ENCODE results near the gene CA6.
"Not testable (repeated sequence)": the region's sequence is repeated elsewhere in the genome, so short reads cannot be mapped to it uniquely, and the experiment has no call there.

Gene CA6

DNA sequence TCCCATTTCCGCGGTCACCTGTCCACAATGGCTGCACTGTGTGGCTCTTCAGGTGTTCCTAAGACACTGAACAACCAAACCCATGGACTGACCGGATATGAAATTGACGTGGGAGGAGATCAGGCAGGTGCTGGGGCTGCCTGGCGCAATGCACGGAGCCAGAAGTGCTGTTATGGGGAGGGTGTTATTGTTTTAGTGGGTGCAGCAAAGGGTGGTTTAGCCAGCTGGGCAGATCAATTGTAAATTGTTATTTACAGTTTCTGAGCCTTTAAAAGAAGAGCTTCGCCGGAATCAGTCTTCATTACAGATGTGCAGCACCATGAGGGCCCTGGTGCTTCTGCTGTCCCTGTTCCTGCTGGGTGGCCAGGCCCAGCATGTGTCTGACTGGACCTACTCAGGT is at the start of gene CA6:
Gene CA6, plus strand, starts transcription at position 301 of the 400 bp plus-strand sequence. Its CDS starts 19 bp downstream, at position 320.
- H3K4me3 Mint-ChIP-seq, result no peak within 1 kb of the TSS
- H3K4me1 Mint-ChIP-seq, result peaks cover 35% of the 10 kb centered on the region
- H3K27me3 Mint-ChIP-seq (ENCODE audit: low read depth, poor library complexity), result peaks cover 3% of the 10 kb centered on the region
- DNase-seq, result no peak
- TF ChIP-seq CTCF (IDR thresholded peaks at IDR 0.05), result no peak
- H3K36me3 Mint-ChIP-seq (ENCODE audit: low read depth), result no peaks in the 10 kb centered on the region
- no peaks in the 10 kb centered on the region for H3K9me3 Mint-ChIP-seq
- no peak within 1 kb of the TSS for H3K27ac Mint-ChIP-seq

- not testable (repeated sequence) for H3K27ac Mint-ChIP-seq; H3K27me3 Mint-ChIP-seq (ENCODE audit: low read depth, poor library complexity); H3K36me3 Mint-ChIP-seq (ENCODE audit: low read depth); DNase-seq; H3K4me3 Mint-ChIP-seq
- Mint-ChIP-seq H3K4me1 (peaks cover 15% of the 10 kb centered on the region), H3K9me3 (peaks cover 11% of the 10 kb centered on the region)
Measured at GRCh38 chr1:8896775-8897174, 48.9 kb upstream of the CA6 start.

DNA sequence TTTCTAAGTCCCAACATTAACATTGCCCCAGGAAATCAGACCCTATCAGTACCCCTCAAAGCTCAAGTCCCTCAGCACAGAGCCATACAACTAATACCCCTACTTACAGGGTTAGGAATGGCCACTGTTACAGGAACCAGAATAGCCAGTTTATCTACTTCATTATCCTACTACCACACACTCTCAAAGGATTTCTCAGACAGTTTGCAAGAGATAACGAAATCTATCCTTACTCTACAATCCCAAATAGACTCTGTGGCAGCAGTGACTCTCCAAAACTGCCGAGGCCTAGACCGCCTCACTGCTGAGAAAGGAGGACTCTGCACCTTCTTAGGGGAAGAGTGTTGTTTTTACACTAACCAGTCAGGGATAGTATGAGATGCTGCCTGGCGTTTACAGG is 48.2 kb upstream of the CA6 start:
- Mint-ChIP-seq H3K4me1 (peaks cover 11% of the 10 kb centered on the region), H3K9me3 (peaks cover 11% of the 10 kb centered on the region)
- not testable (repeated sequence) for H3K27me3 Mint-ChIP-seq (ENCODE audit: low read depth, poor library complexity); H3K4me3 Mint-ChIP-seq; DNase-seq; H3K27ac Mint-ChIP-seq; H3K36me3 Mint-ChIP-seq (ENCODE audit: low read depth)

- peaks cover 11% of the 10 kb centered on the region for H3K4me1 Mint-ChIP-seq
- H3K4me3 Mint-ChIP-seq; DNase-seq; H3K36me3 Mint-ChIP-seq (ENCODE audit: low read depth); H3K27ac Mint-ChIP-seq; H3K27me3 Mint-ChIP-seq (ENCODE audit: low read depth, poor library complexity): not testable (repeated sequence)
- peaks cover 11% of the 10 kb centered on the region for H3K9me3 Mint-ChIP-seq
Measured at GRCh38 chr1:8898418-8898817, 47.2 kb upstream of the CA6 start.

- H3K27ac Mint-ChIP-seq, result no peak overlapping the region
- H3K27me3 Mint-ChIP-seq (ENCODE audit: low read depth, poor library complexity), result no peaks in the 10 kb centered on the region
- DNase-seq, result no peak
- no peak overlapping the region for H3K4me3 Mint-ChIP-seq
- peaks cover 11% of the 10 kb centered on the region for H3K9me3 Mint-ChIP-seq
- H3K36me3 Mint-ChIP-seq (ENCODE audit: low read depth), result no peaks in the 10 kb centered on the region
- H3K4me1 Mint-ChIP-seq, result peaks cover 13% of the 10 kb centered on the region
- TF ChIP-seq CTCF (IDR thresholded peaks at IDR 0.05), result no peak
Measured at GRCh38 chr1:8899046-8899445, 46.6 kb upstream of the CA6 start.

DNA sequence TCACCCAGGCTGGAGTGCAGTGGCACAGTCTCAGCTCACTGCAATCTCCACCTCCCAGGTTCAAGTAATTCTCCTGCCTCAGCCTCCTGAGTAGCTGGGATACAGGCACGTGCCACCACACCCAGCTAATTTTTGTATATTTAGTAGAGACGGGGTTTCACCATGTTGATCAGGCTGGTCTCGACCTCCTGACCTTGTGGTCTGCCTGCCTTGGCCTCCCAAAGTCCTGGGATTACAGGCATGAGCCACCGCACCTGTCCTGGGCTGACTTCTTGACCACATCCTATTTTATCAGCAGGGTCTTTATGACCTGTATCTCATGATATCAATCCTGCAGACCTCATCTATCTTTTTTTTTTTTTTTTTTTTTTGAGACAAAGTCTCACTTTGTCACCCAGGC is 45.0 kb upstream of the CA6 start:
- not testable (repeated sequence) for DNase-seq; H3K4me1 Mint-ChIP-seq; H3K27me3 Mint-ChIP-seq (ENCODE audit: low read depth, poor library complexity); H3K36me3 Mint-ChIP-seq (ENCODE audit: low read depth); H3K4me3 Mint-ChIP-seq; H3K27ac Mint-ChIP-seq
- peaks cover 11% of the 10 kb centered on the region for H3K9me3 Mint-ChIP-seq

GRCh38 chr1:8902765-8903164 is 42.9 kb upstream of the CA6 start:
- H3K9me3 Mint-ChIP-seq, result peaks cover 11% of the 10 kb centered on the region
- H3K36me3 Mint-ChIP-seq (ENCODE audit: low read depth), result no peaks in the 10 kb centered on the region
- no peak for TF ChIP-seq CTCF (IDR thresholded peaks at IDR 0.05)
- no peak overlapping the region for H3K4me3 Mint-ChIP-seq
- no peaks in the 10 kb centered on the region for H3K27me3 Mint-ChIP-seq (ENCODE audit: low read depth, poor library complexity)
- peaks cover 7% of the 10 kb centered on the region for H3K4me1 Mint-ChIP-seq
- H3K27ac Mint-ChIP-seq, result no peak overlapping the region
- DNase-seq, result no peak

- Mint-ChIP-seq H3K27ac (no peak overlapping the region), H3K4me3 (no peak overlapping the region), H3K4me1 (peaks cover 12% of the 10 kb centered on the region), H3K36me3 (ENCODE audit: low read depth) (no peaks in the 10 kb centered on the region), H3K9me3 (peaks cover 5% of the 10 kb centered on the region), H3K27me3 (ENCODE audit: low read depth, poor library complexity) (no peaks in the 10 kb centered on the region)
- DNase-seq, result no peak
- no peak for TF ChIP-seq CTCF (IDR thresholded peaks at IDR 0.05)
Measured at GRCh38 chr1:8903410-8903809, 42.3 kb upstream of the CA6 start.

All from nephron progenitor cell (in vitro differentiated cells).